Activated gamma-delta T cell (primary cell): Measurements from ENCODE around the gene UBXN4.
A peak's percentile ranks its signal among the peaks of the same experiment; 100 is the strongest.
"Not testable (repeated sequence)": the region's sequence is repeated elsewhere in the genome, so short reads cannot be mapped to it uniquely, and the experiment has no call there.

Experiments
- DNase-seq: peaks from one replicate; lab custom pipeline; 2025; lab: John Stamatoyannopoulos, UW
- total RNA-seq, 2 donors: gene quantifications; one replicate each; lab custom pipeline; 2026; lab: John Stamatoyannopoulos, UW

The UBXN4 gene
- total RNA-seq = 201 to 231 reads per million in 2 donors

- DNase-seq = peak; percentile 94
Measured at GRCh38 chr2:135741395-135742324, at the start of gene UBXN4. Gene UBXN4, plus strand, starts transcription at chr2:135741855. Its CDS starts 75 bp downstream, at chr2:135741930.

- DNase-seq = no peak
Measured at GRCh38 chr2:135694711-135695110, 46.9 kb upstream of the UBXN4 start.

GRCh38 chr2:135698838-135699237 lies 42.8 kb upstream of the UBXN4 start:
- no peak for DNase-seq

GRCh38 chr2:135701442-135701841 lies 40.2 kb upstream of the UBXN4 start:
- DNase-seq = no peak

GRCh38 chr2:135703300-135703699 lies 38.4 kb upstream of the UBXN4 start:
- no peak for DNase-seq

- DNase-seq = not testable (repeated sequence)
Measured at GRCh38 chr2:135704075-135704474, 37.6 kb upstream of the UBXN4 start.

GRCh38 chr2:135708159-135708558 lies 33.5 kb upstream of the UBXN4 start:
- DNase-seq = no peak

GRCh38 chr2:135709992-135710391 lies 31.7 kb upstream of the UBXN4 start:
- DNase-seq = no peak

- DNase-seq = not testable (repeated sequence)
Measured at GRCh38 chr2:135715086-135715485, 26.6 kb upstream of the UBXN4 start.

- no peak for DNase-seq
Measured at GRCh38 chr2:135728064-135728743, 13.5 kb upstream of the UBXN4 start.

GRCh38 chr2:135732561-135732960 lies 9.1 kb upstream of the UBXN4 start:
- no peak for DNase-seq

- no peak for DNase-seq
Measured at GRCh38 chr2:135733045-135733444, 8.6 kb upstream of the UBXN4 start.

GRCh38 chr2:135736546-135736945 lies 5.1 kb upstream of the UBXN4 start:
- no peak for DNase-seq

GRCh38 chr2:135740206-135740605 lies 1.4 kb upstream of the UBXN4 start:
- no peak for DNase-seq

GRCh38 chr2:135741043-135741394 lies 636 bp upstream of the UBXN4 start:
- DNase-seq = no peak

- DNase-seq = peak; percentile 43
Measured at GRCh38 chr2:135742325-135742757, 686 bp downstream of the UBXN4 start.

- DNase-seq = no peak
Measured at GRCh38 chr2:135743860-135744259, 2.2 kb downstream of the UBXN4 start.

GRCh38 chr2:135744760-135745314 lies 3.2 kb downstream of the UBXN4 start:
- DNase-seq = no peak

- DNase-seq = no peak
Measured at GRCh38 chr2:135745545-135745944, 3.9 kb downstream of the UBXN4 start.

GRCh38 chr2:135755573-135755972 lies 13.9 kb downstream of the UBXN4 start:
- DNase-seq = no peak

GRCh38 chr2:135756692-135757091 lies 15.0 kb downstream of the UBXN4 start:
- no peak for DNase-seq

GRCh38 chr2:135762022-135762421 lies 20.4 kb downstream of the UBXN4 start:
- DNase-seq = no peak

GRCh38 chr2:135762530-135762929 lies 20.9 kb downstream of the UBXN4 start:
- DNase-seq = no peak
